SK-N-SH treated with all-trans-retinoic acid at 6 μM for 48 hours (cell line): ENCODE measurements around the gene VGF.
"Not testable (repeated sequence)": the region's sequence is repeated elsewhere in the genome, so short reads cannot be mapped to it uniquely, and the experiment has no call there.

Experiments
- ATAC-seq: fragments of 200-7000 bp; cut with Tn5 transposase; 3 replicates; pipeline ENCODE4 v1.9.1; 2020; ENCODE audit warnings: mild to moderate bottlenecking, moderate library complexity
- ARNTL ChIP-seq: fragments of 450-650 bp; formaldehyde crosslinking; IDR thresholded peaks from 2 replicates; pipeline ENCODE4 v1.5.0; 2020; ENCODE audit warnings: low read depth, mild to moderate bottlenecking, moderate library complexity, borderline replicate concordance
- BACH2 ChIP-seq: fragments of 250-450 bp; sonication (Bioruptor Pico); IDR thresholded peaks from 2 replicates; pipeline ENCODE4 v1.9.0; 2021; ENCODE audit warnings: mild to moderate bottlenecking, borderline replicate concordance
- CSDC2 ChIP-seq: fragments of 250-450 bp; sonication (Bioruptor Pico); IDR thresholded peaks from 2 replicates; pipeline ENCODE4 v1.5.0; 2020; ENCODE audit warnings: mild to moderate bottlenecking, moderate library complexity
- ESRRG ChIP-seq: fragments of 250-450 bp; sonication (Bioruptor Pico); IDR thresholded peaks from 2 replicates; pipeline ENCODE4 v1.6.1; 2021; ENCODE audit warnings: mild to moderate bottlenecking
- GLIS3 ChIP-seq: fragments of 250-450 bp; sonication (Bioruptor Pico); IDR thresholded peaks from 2 replicates; pipeline ENCODE4 v1.5.0; 2020; ENCODE audit warnings: mild to moderate bottlenecking, moderate library complexity
- ISL1 ChIP-seq: fragments of 250-450 bp; sonication (Bioruptor Pico); IDR thresholded peaks from 2 replicates; pipeline ENCODE4 v2.1.2; 2022; ENCODE audit warnings: mild to moderate bottlenecking, moderate library complexity
- OSR1 ChIP-seq: fragments of 250-450 bp; sonication (Bioruptor Pico); IDR thresholded peaks from 2 replicates; pipeline ENCODE4 v1.8.0; 2022; ENCODE audit warnings: moderate library complexity, mild to moderate bottlenecking, inconsistent platforms
- PPARA ChIP-seq: fragments of 250-450 bp; sonication (Bioruptor Pico); IDR thresholded peaks from 2 replicates; pipeline ENCODE4 v1.5.0; 2020; ENCODE audit warnings: mild to moderate bottlenecking, borderline replicate concordance
- RARB ChIP-seq: fragments of 250-450 bp; sonication (Bioruptor Pico); IDR thresholded peaks from 2 replicates; pipeline ENCODE4 v1.8.0; 2021; ENCODE audit warnings: mild to moderate bottlenecking, moderate library complexity
- SNAI2 ChIP-seq: fragments of 250-450 bp; sonication (Bioruptor Pico); IDR thresholded peaks from 2 replicates; pipeline ENCODE4 v1.5.0; 2020; ENCODE audit warnings: mild to moderate bottlenecking, moderate library complexity
- TCF4 ChIP-seq: fragments of 250-450 bp; sonication (Bioruptor Pico); IDR thresholded peaks from 2 replicates; pipeline ENCODE4 v1.8.0; 2021; ENCODE audit warnings: mild to moderate bottlenecking, moderate library complexity, borderline replicate concordance
- TOX ChIP-seq: fragments of 250-450 bp; sonication (Bioruptor Pico); IDR thresholded peaks from 2 replicates; pipeline ENCODE4 v1.8.0; 2021; ENCODE audit warnings: mild to moderate bottlenecking, moderate library complexity, borderline replicate concordance
- TSHZ2 ChIP-seq: fragments of 250-450 bp; sonication (Bioruptor Pico); IDR thresholded peaks from 2 replicates; pipeline ENCODE4 v1.5.0; 2020; ENCODE audit warnings: mild to moderate bottlenecking, moderate library complexity
- ZC3H10 ChIP-seq: fragments of 250-450 bp; sonication (Bioruptor Pico); IDR thresholded peaks from 2 replicates; pipeline ENCODE4 v1.5.1; 2021; ENCODE audit warnings: mild to moderate bottlenecking, moderate library complexity
- ZFP3 ChIP-seq: fragments of 250-450 bp; sonication (Bioruptor Pico); IDR thresholded peaks from 2 replicates; pipeline ENCODE4 v1.5.0; 2020; ENCODE audit warnings: mild to moderate bottlenecking, moderate library complexity
- ZFP30 ChIP-seq: fragments of 450-650 bp; formaldehyde crosslinking; IDR thresholded peaks from 2 replicates; pipeline ENCODE4 v1.5.0; 2022; ENCODE audit warnings: mild to moderate bottlenecking, moderate library complexity
- ZNF565 ChIP-seq: fragments of 450-650 bp; formaldehyde crosslinking; conservative IDR thresholded peaks from 2 replicates; pipeline ENCODE4 v1.5.0; 2020; ENCODE audit warnings: low read depth, mild to moderate bottlenecking, moderate library complexity
- ZNF70 ChIP-seq: fragments of 450-650 bp; formaldehyde crosslinking; IDR thresholded peaks from 2 replicates; pipeline ENCODE4 v1.5.0; 2020; ENCODE audit warnings: mild to moderate bottlenecking, moderate library complexity
- ZNF8 ChIP-seq: fragments of 450-650 bp; formaldehyde crosslinking; IDR thresholded peaks from 2 replicates; pipeline ENCODE4 v1.5.0; 2020; ENCODE audit warnings: mild to moderate bottlenecking, moderate library complexity
- TF ChIP-seq, protein P1 (sequence below): fragments of 250-450 bp; sonication (Bioruptor Pico); IDR thresholded peaks from 2 replicates; pipeline ENCODE4 v1.8.0; 2020; ENCODE audit warnings: mild to moderate bottlenecking, moderate library complexity, borderline replicate concordance
- TF ChIP-seq, protein P2 (sequence below): fragments of 250-450 bp; sonication (Bioruptor Pico); IDR thresholded peaks from 2 replicates; pipeline ENCODE4 v1.5.1; 2021; ENCODE audit warnings: mild to moderate bottlenecking, moderate library complexity
- TF ChIP-seq, protein P3 (sequence below): fragments of 250-450 bp; sonication (Bioruptor Pico); IDR thresholded peaks from 2 replicates; pipeline ENCODE4 v1.8.0; 2021; ENCODE audit warnings: low read depth, mild to moderate bottlenecking, moderate library complexity, borderline replicate concordance
- TF ChIP-seq, protein P4 (sequence below): fragments of 250-450 bp; sonication (Bioruptor Pico); IDR thresholded peaks from 2 replicates; pipeline ENCODE4 v1.5.1; 2020; ENCODE audit warnings: low read depth, mild to moderate bottlenecking, moderate library complexity

Gene VGF

DNA sequence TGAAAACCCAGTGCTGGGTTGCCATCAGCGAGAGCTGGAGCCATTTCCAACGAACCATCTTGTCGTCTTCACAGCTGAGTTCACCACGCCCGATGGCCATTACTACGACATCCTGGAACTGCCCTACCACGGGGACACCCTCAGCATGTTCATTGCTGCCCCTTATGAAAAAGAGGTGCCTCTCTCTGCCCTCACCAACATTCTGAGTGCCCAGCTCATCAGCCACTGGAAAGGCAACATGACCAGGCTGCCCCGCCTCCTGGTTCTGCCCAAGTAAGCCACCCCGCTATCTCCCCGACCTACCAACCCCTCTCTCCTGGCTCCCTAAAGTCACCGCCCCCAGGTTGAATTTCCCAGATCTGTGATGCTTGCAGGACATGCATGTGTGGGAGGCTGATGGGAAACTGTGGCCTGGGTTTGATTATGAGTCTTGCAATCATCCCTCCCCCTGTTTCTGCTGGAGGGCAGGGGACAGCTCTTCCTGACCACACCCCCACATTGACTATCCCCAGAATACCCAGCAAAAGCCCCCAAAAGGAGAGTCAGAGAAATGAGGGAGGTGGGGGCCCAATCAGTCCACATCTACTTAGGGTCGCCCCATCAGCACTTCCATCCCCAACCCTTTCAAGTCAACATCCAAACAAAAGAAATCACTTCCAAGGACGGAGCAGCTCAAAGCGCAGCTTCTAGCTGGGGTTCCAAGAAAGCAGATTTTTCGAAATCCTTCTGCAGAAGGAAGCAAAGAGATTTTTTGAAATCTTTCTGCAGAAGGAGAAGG lies 31.6 kb downstream of the VGF start:
- peak; percentile 1 for ATAC-seq
- TF ChIP-seq, protein P1, sequence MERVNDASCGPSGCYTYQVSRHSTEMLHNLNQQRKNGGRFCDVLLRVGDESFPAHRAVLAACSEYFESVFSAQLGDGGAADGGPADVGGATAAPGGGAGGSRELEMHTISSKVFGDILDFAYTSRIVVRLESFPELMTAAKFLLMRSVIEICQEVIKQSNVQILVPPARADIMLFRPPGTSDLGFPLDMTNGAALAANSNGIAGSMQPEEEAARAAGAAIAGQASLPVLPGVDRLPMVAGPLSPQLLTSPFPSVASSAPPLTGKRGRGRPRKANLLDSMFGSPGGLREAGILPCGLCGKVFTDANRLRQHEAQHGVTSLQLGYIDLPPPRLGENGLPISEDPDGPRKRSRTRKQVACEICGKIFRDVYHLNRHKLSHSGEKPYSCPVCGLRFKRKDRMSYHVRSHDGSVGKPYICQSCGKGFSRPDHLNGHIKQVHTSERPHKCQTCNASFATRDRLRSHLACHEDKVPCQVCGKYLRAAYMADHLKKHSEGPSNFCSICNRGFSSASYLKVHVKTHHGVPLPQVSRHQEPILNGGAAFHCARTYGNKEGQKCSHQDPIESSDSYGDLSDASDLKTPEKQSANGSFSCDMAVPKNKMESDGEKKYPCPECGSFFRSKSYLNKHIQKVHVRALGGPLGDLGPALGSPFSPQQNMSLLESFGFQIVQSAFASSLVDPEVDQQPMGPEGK (CRISPR knock-in tag), result no peak
- no peak for TF ChIP-seq ZFP30
- no peak for TF ChIP-seq ZNF70 (CRISPR knock-in tag)
- no peak for TF ChIP-seq TOX (CRISPR knock-in tag)
- no peak for TF ChIP-seq BACH2 (CRISPR knock-in tag)
- no peak for TF ChIP-seq ZFP3
- no peak for TF ChIP-seq ZNF565 (CRISPR knock-in tag)
- TF ChIP-seq ARNTL (CRISPR knock-in tag), result no peak
- no peak for TF ChIP-seq GLIS3 (CRISPR knock-in tag)
- TF ChIP-seq ZC3H10 (CRISPR knock-in tag), result no peak

DNA sequence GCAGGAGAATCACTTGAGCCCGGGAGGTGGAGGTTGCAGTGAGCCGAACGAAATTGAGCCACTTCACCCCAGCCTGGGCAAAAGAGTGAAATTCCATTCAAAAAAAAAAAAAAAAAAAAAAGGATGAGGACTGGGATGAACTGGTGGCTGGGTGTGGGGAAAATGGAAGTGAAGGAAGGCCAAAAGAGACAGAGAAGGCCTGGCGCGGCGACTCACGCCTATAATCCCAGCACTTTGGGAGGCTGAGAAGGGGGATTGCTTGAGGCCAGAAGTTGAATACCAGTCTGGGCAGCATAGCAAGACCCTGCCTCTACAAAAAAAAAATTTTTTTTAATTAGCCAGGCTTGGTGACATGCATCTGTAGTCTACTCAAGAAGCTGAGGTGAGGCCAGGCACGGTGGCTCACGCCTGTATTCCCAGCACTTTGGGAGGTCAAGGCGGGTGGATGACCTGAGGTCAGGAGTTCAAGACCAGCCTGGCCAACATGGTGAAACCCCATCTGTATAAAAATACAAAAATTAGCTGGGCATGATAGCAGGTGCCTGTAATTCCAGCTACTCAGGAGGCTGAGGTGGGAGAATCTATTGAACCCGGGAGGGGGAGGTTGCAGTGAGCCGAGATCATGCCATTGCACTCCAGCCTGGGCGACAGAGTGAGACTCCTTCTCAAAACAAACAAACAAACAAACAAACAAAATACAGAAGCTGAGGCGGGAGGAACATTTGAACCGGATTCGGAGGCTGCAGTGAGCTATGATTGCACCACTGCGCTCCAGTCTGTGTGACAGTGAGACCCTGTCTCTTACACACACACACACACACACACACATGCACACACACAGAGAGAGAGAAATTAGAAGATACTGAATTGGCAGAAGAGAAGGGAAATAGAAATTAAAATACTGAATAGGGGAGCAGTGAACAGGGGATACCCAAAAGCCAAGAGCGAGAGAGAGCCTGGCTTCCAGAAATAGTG lies 32.5 kb downstream of the VGF start:
- ATAC-seq, result not testable (repeated sequence)

DNA sequence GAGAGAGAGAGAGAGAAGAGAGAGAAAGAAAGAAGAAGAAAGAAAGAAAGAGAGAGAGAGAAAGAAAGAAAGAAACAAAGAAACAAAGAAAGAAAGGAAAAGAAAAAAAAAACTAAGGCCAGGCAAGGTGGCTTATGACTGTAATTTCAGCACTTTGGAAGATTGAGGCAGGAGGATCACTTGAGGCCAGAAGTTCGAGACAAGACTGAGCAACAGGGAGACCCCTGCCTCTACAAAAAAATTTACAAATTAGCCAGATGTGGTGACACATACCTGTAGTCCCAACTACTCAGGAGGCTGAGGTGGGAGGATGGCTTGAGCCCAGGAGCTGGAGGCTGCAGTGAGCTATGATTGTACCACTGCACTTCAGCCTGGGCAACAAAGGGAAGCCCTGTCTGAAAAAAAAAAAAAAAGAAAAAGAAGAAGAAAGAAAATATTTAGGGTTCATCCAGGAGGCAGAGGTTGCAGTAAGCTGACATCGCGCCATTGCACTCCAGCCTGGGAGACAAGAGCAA lies 35.7 kb downstream of the VGF start:
- no peak for TF ChIP-seq RARB (CRISPR knock-in tag)
- TF ChIP-seq ISL1 (CRISPR knock-in tag), result no peak
- no peak for TF ChIP-seq ARNTL (CRISPR knock-in tag)
- no peak for TF ChIP-seq ESRRG
- TF ChIP-seq ZNF8 (CRISPR knock-in tag), result no peak
- TF ChIP-seq ZNF70 (CRISPR knock-in tag), result no peak
- TF ChIP-seq OSR1 (CRISPR knock-in tag), result no peak
- TF ChIP-seq, protein P2, sequence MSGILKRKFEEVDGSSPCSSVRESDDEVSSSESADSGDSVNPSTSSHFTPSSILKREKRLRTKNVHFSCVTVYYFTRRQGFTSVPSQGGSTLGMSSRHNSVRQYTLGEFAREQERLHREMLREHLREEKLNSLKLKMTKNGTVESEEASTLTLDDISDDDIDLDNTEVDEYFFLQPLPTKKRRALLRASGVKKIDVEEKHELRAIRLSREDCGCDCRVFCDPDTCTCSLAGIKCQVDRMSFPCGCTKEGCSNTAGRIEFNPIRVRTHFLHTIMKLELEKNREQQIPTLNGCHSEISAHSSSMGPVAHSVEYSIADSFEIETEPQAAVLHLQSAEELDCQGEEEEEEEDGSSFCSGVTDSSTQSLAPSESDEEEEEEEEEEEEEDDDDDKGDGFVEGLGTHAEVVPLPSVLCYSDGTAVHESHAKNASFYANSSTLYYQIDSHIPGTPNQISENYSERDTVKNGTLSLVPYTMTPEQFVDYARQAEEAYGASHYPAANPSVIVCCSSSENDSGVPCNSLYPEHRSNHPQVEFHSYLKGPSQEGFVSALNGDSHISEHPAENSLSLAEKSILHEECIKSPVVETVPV (CRISPR knock-in tag), result no peak
- TF ChIP-seq, protein P3, sequence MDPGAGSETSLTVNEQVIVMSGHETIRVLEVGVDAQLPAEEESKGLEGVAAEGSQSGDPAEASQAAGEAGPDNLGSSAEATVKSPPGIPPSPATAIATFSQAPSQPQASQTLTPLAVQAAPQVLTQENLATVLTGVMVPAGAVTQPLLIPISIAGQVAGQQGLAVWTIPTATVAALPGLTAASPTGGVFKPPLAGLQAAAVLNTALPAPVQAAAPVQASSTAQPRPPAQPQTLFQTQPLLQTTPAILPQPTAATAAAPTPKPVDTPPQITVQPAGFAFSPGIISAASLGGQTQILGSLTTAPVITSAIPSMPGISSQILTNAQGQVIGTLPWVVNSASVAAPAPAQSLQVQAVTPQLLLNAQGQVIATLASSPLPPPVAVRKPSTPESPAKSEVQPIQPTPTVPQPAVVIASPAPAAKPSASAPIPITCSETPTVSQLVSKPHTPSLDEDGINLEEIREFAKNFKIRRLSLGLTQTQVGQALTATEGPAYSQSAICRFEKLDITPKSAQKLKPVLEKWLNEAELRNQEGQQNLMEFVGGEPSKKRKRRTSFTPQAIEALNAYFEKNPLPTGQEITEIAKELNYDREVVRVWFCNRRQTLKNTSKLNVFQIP, result no peak
- no peak for TF ChIP-seq PPARA (CRISPR knock-in tag)
- no peak for TF ChIP-seq ZFP3
- TF ChIP-seq ZFP30, result no peak
- no peak for TF ChIP-seq TCF4 (CRISPR knock-in tag)
- no peak for TF ChIP-seq ZC3H10 (CRISPR knock-in tag)
- no peak for TF ChIP-seq SNAI2 (CRISPR knock-in tag)
- no peak for TF ChIP-seq GLIS3 (CRISPR knock-in tag)
- no peak for TF ChIP-seq BACH2 (CRISPR knock-in tag)
- no peak for TF ChIP-seq ZNF565 (CRISPR knock-in tag)
- no peak for TF ChIP-seq CSDC2 (CRISPR knock-in tag)
- no peak for ATAC-seq

- peak; percentile 11 for ATAC-seq
- TF ChIP-seq, protein P4, sequence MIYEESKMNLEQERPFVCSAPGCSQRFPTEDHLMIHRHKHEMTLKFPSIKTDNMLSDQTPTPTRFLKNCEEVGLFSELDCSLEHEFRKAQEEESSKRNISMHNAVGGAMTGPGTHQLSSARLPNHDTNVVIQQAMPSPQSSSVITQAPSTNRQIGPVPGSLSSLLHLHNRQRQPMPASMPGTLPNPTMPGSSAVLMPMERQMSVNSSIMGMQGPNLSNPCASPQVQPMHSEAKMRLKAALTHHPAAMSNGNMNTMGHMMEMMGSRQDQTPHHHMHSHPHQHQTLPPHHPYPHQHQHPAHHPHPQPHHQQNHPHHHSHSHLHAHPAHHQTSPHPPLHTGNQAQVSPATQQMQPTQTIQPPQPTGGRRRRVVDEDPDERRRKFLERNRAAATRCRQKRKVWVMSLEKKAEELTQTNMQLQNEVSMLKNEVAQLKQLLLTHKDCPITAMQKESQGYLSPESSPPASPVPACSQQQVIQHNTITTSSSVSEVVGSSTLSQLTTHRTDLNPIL (CRISPR knock-in tag), result no peak
- TF ChIP-seq ISL1 (CRISPR knock-in tag), result no peak
- TF ChIP-seq BACH2 (CRISPR knock-in tag), result no peak
- no peak for TF ChIP-seq TSHZ2 (CRISPR knock-in tag)
Measured at GRCh38 chr7:101128040-101128834, 37.1 kb downstream of the VGF start.
